ELR (cell line): Measurements from ENCODE around the gene BNIP1.
"Not testable (repeated sequence)": the region's sequence is repeated elsewhere in the genome, so short reads cannot be mapped to it uniquely, and the experiment has no call there.

Experiments used
- DNase-seq: peaks from one replicate; pipeline ENCODE4 v3.0.0-alpha.2; 2015; ENCODE audit warnings: low read depth

The BNIP1 gene

GRCh38 chr5:173144200-173145176 is at the start of gene BNIP1:
Gene BNIP1, plus strand, starts transcription at chr5:173144531. Its CDS starts 15 bp downstream, at chr5:173144546.
- peak; percentile 95 for DNase-seq

- DNase-seq: no peak
These were observed 45.5 kb upstream of the BNIP1 start for GRCh38 chr5:173098787-173099186.

- no peak for DNase-seq
These were observed 44.9 kb upstream of the BNIP1 start for GRCh38 chr5:173099461-173099860.

GRCh38 chr5:173101245-173101644 is 43.1 kb upstream of the BNIP1 start:
- no peak for DNase-seq

- no peak for DNase-seq
These were observed 40.9 kb upstream of the BNIP1 start for GRCh38 chr5:173103411-173103810.

- DNase-seq: no peak
These were observed 35.4 kb upstream of the BNIP1 start for GRCh38 chr5:173108914-173109313.

GRCh38 chr5:173114536-173114935 is 29.8 kb upstream of the BNIP1 start:
- no peak for DNase-seq

GRCh38 chr5:173119719-173120118 is 24.6 kb upstream of the BNIP1 start:
- no peak for DNase-seq

- DNase-seq: no peak
These were observed 20.9 kb upstream of the BNIP1 start for GRCh38 chr5:173123416-173123815.

GRCh38 chr5:173132166-173132565 is 12.2 kb upstream of the BNIP1 start:
- not testable (repeated sequence) for DNase-seq

- no peak for DNase-seq
These were observed 5.6 kb upstream of the BNIP1 start for GRCh38 chr5:173138707-173139106.

- DNase-seq: no peak
These were observed 4.7 kb upstream of the BNIP1 start for GRCh38 chr5:173139631-173140030.

GRCh38 chr5:173140769-173141168 is 3.6 kb upstream of the BNIP1 start:
- DNase-seq: no peak

- no peak for DNase-seq
These were observed 764 bp upstream of the BNIP1 start for GRCh38 chr5:173143567-173143966.

- no peak for DNase-seq
These were observed 4.0 kb downstream of the BNIP1 start for GRCh38 chr5:173148354-173148753.

GRCh38 chr5:173152547-173152946 is 8.2 kb downstream of the BNIP1 start:
- no peak for DNase-seq

- no peak for DNase-seq
These were observed 9.5 kb downstream of the BNIP1 start for GRCh38 chr5:173153842-173154241.

- DNase-seq: not testable (repeated sequence)
These were observed 10.3 kb downstream of the BNIP1 start for GRCh38 chr5:173154619-173155018.

- DNase-seq: no peak
These were observed 11.6 kb downstream of the BNIP1 start for GRCh38 chr5:173155912-173156311.

- no peak for DNase-seq
These were observed 14.0 kb downstream of the BNIP1 start for GRCh38 chr5:173158366-173158765.

- DNase-seq: no peak
These were observed 14.9 kb downstream of the BNIP1 start for GRCh38 chr5:173159256-173159655.

GRCh38 chr5:173161148-173161547 is 16.8 kb downstream of the BNIP1 start:
- DNase-seq: no peak

GRCh38 chr5:173163219-173163618 is 18.9 kb downstream of the BNIP1 start:
- no peak for DNase-seq
